Amniotic stem cell (primary cell): ENCODE measurements around the gene TIGD4.

Experiments
- DNase-seq: peaks from one replicate; lab custom pipeline; 2025; lab: John Stamatoyannopoulos, UW

The TIGD4 gene

GRCh38 chr4:152779513-152780266 lies at the start of gene TIGD4, which contains the start of gene ARFIP1:
TSS of gene TIGD4 (minus strand) at chr4:152779730. CDS start at chr4:152771004, 8,726 bp downstream.
TSS of gene ARFIP1 (plus strand) at chr4:152779954. CDS start at chr4:152829634, 49,680 bp downstream.
- peak; percentile 93 for DNase-seq

- DNase-seq, result no peak
Observed at GRCh38 chr4:152828122-152828521, 48.6 kb upstream of the TIGD4 start.

- DNase-seq, result no peak
Observed at GRCh38 chr4:152825336-152825735, 45.8 kb upstream of the TIGD4 start.

- DNase-seq, result no peak
Observed at GRCh38 chr4:152824561-152824960, 45.0 kb upstream of the TIGD4 start.

- no peak for DNase-seq
Observed at GRCh38 chr4:152822323-152822722, 42.8 kb upstream of the TIGD4 start.

- DNase-seq, result no peak
Observed at GRCh38 chr4:152820073-152820472, 40.5 kb upstream of the TIGD4 start.

- no peak for DNase-seq
Observed at GRCh38 chr4:152819026-152819645, 39.6 kb upstream of the TIGD4 start.

GRCh38 chr4:152817331-152817730 lies 37.8 kb upstream of the TIGD4 start:
- DNase-seq, result no peak

GRCh38 chr4:152815078-152815477 lies 35.5 kb upstream of the TIGD4 start:
- no peak for DNase-seq

- DNase-seq, result no peak
Observed at GRCh38 chr4:152810715-152811287, 31.3 kb upstream of the TIGD4 start.

- DNase-seq, result no peak
Observed at GRCh38 chr4:152808670-152809069, 29.1 kb upstream of the TIGD4 start.

GRCh38 chr4:152807294-152807829 lies 27.8 kb upstream of the TIGD4 start:
- no peak for DNase-seq

- DNase-seq, result no peak
Observed at GRCh38 chr4:152806501-152807125, 27.1 kb upstream of the TIGD4 start.

- DNase-seq, result no peak
Observed at GRCh38 chr4:152805818-152806217, 26.3 kb upstream of the TIGD4 start.

GRCh38 chr4:152805071-152805650 lies 25.6 kb upstream of the TIGD4 start:
- DNase-seq, result no peak

- no peak for DNase-seq
Observed at GRCh38 chr4:152803541-152803940, 24.0 kb upstream of the TIGD4 start.

- no peak for DNase-seq
Observed at GRCh38 chr4:152795891-152796290, 16.4 kb upstream of the TIGD4 start.

GRCh38 chr4:152786627-152787026 lies 7.1 kb upstream of the TIGD4 start:
- DNase-seq, result no peak

GRCh38 chr4:152785639-152786615 lies 6.4 kb upstream of the TIGD4 start:
- DNase-seq, result no peak

- peak; percentile 14 for DNase-seq
Observed at GRCh38 chr4:152784490-152785350, 5.2 kb upstream of the TIGD4 start.
